ENCODE results near the gene PSMD3.

GRCh38 chr17:40027614-40028012 is 47.0 kb downstream of the PSMD3 start:
- no peak for TF ChIP-seq CTCF (IDR thresholded peaks at IDR 0.05)
- no peak for TF ChIP-seq ZFX (IDR thresholded peaks at IDR 0.05; ENCODE audit: borderline replicate concordance)
